GM18907 (cell line): ENCODE data around the gene KCNJ18.
A peak's percentile ranks its signal among the peaks of the same experiment; 100 is the strongest.
"Not testable (repeated sequence)": the region's sequence is repeated elsewhere in the genome, so short reads cannot be mapped to it uniquely, and the experiment has no call there.

ENCODE experiments used
- ATAC-seq: cut with Tn5 transposase; IDR thresholded peaks from one replicate; pipeline ENCODE4 v1.9.1; 2021; ENCODE audit warnings: mild to moderate bottlenecking, moderate library complexity; ENCODE audit not compliant: unreplicated experiment

The KCNJ18 gene

GRCh38 chr17:21720566-21720965, 28.2 kb downstream of the KCNJ18 start:
- not testable (repeated sequence) for ATAC-seq

- not testable (repeated sequence) for ATAC-seq
These were observed 29.9 kb downstream of the KCNJ18 start for GRCh38 chr17:21722268-21722667.

- not testable (repeated sequence) for ATAC-seq
These were observed 32.1 kb downstream of the KCNJ18 start for GRCh38 chr17:21724216-21725006.

GRCh38 chr17:21731076-21731475, 38.8 kb downstream of the KCNJ18 start:
- not testable (repeated sequence) for ATAC-seq

GRCh38 chr17:21733931-21734330, 41.6 kb downstream of the KCNJ18 start:
- not testable (repeated sequence) for ATAC-seq

GRCh38 chr17:21735814-21736213, 43.5 kb downstream of the KCNJ18 start:
- ATAC-seq, result not testable (repeated sequence)

GRCh38 chr17:21737015-21737580, 44.8 kb downstream of the KCNJ18 start:
- not testable (repeated sequence) for ATAC-seq

GRCh38 chr17:21738241-21738640, 45.9 kb downstream of the KCNJ18 start:
- not testable (repeated sequence) for ATAC-seq

GRCh38 chr17:21738877-21739474, 46.7 kb downstream of the KCNJ18 start:
- ATAC-seq, result not testable (repeated sequence)

GRCh38 chr17:21739485-21739884, 47.2 kb downstream of the KCNJ18 start:
- peak; percentile 74 for ATAC-seq

- ATAC-seq, result not testable (repeated sequence)
These were observed 48.5 kb downstream of the KCNJ18 start for GRCh38 chr17:21740836-21741235.

- not testable (repeated sequence) for ATAC-seq
These were observed 49.2 kb downstream of the KCNJ18 start for GRCh38 chr17:21741520-21741919.

- ATAC-seq, result no peak
These were observed 50.0 kb downstream of the KCNJ18 start for GRCh38 chr17:21742326-21742725.

- ATAC-seq, result not testable (repeated sequence)
These were observed 51.8 kb downstream of the KCNJ18 start for GRCh38 chr17:21744151-21744550.

GRCh38 chr17:21744621-21745020, 52.3 kb downstream of the KCNJ18 start:
- not testable (repeated sequence) for ATAC-seq

- ATAC-seq, result not testable (repeated sequence)
These were observed 53.2 kb downstream of the KCNJ18 start for GRCh38 chr17:21745385-21746054.

- not testable (repeated sequence) for ATAC-seq
These were observed 54.1 kb downstream of the KCNJ18 start for GRCh38 chr17:21746415-21746814.

- not testable (repeated sequence) for ATAC-seq
These were observed 55.0 kb downstream of the KCNJ18 start for GRCh38 chr17:21747195-21747915.

- not testable (repeated sequence) for ATAC-seq
These were observed 56.4 kb downstream of the KCNJ18 start for GRCh38 chr17:21748686-21749085.

- ATAC-seq, result not testable (repeated sequence)
These were observed 57.6 kb downstream of the KCNJ18 start for GRCh38 chr17:21749696-21750531.
